ENCODE results near the gene RFT1.

DNA sequence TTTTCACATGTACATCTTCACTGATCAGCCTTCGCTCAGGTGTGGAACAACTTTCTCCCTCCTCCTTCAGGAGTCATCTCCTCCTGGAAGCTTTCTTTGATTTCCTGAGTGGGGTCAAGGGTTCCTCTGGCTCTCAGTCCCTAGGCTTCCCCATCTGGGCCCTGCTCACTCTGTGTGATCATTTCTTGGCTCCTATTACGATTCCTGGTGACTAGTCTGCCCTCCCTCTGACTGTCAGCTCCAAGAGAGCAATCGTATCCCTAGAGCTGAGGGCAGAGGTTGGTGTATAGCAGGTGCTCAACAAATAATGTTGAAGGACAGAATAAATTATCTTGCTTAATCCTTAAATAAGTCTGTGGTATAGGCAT lies 15.5 kb upstream of the RFT1 start:
- TF ChIP-seq GATA3 (IDR thresholded peaks at IDR 0.05; ENCODE audit: low read depth, low read length) (no peak), GATA2 (IDR thresholded peaks at IDR 0.05; ENCODE audit: low read depth, low read length) (no peak)

All from SH-SY5Y (cell line).